Stimulated activated CD8-positive, alpha-beta memory T cell treated with anti-CD3 and anti-CD28 coated beads, Interleukin-4, amount 100 ng/mL, for 24 hours (primary cell): ENCODE results near the gene SLC50A1.
"Not testable (repeated sequence)": the region's sequence is repeated elsewhere in the genome, so short reads cannot be mapped to it uniquely, and the experiment has no call there.

ENCODE experiments used
- DNase-seq: peaks from one replicate; pipeline ENCODE4 v3.0.0-alpha.2; 2020; ENCODE audit warnings: low read depth

The SLC50A1 gene

GRCh38 chr1:155116113-155116764 is 19.4 kb upstream of the SLC50A1 start:
- no peak for DNase-seq

- DNase-seq: no peak
These were observed 18.0 kb upstream of the SLC50A1 start for GRCh38 chr1:155117610-155118009.

GRCh38 chr1:155118090-155118489 is 17.6 kb upstream of the SLC50A1 start:
- not testable (repeated sequence) for DNase-seq

- no peak for DNase-seq
These were observed 15.4 kb upstream of the SLC50A1 start for GRCh38 chr1:155120253-155120652.

- DNase-seq: no peak
These were observed 14.4 kb upstream of the SLC50A1 start for GRCh38 chr1:155121249-155121648.

- DNase-seq: no peak
These were observed 13.3 kb upstream of the SLC50A1 start for GRCh38 chr1:155122308-155122707.

GRCh38 chr1:155123801-155124200 is 11.9 kb upstream of the SLC50A1 start:
- no peak for DNase-seq

- no peak for DNase-seq
These were observed 10.9 kb upstream of the SLC50A1 start for GRCh38 chr1:155124503-155125463.

GRCh38 chr1:155125511-155125945 is 10.1 kb upstream of the SLC50A1 start:
- no peak for DNase-seq

- no peak for DNase-seq
These were observed 9.6 kb upstream of the SLC50A1 start for GRCh38 chr1:155125946-155126555.

GRCh38 chr1:155126556-155127104 is 9.0 kb upstream of the SLC50A1 start:
- DNase-seq: peak; percentile 11

GRCh38 chr1:155127105-155127966 is 8.3 kb upstream of the SLC50A1 start, which contains the start of gene EFNA1:
EFNA1 (plus strand) TSS chr1:155127876; CDS start chr1:155127978, 102 bp downstream.
- DNase-seq: peak; percentile 31

GRCh38 chr1:155127967-155128754 is 7.5 kb upstream of the SLC50A1 start:
- no peak for DNase-seq

GRCh38 chr1:155128755-155129473 is 6.7 kb upstream of the SLC50A1 start:
- no peak for DNase-seq

GRCh38 chr1:155130272-155131006 is 5.2 kb upstream of the SLC50A1 start:
- no peak for DNase-seq

- DNase-seq: no peak
These were observed 4.4 kb upstream of the SLC50A1 start for GRCh38 chr1:155131285-155131684.

- no peak for DNase-seq
These were observed 3.8 kb upstream of the SLC50A1 start for GRCh38 chr1:155131856-155132255.

GRCh38 chr1:155133799-155134281 is 1.8 kb upstream of the SLC50A1 start:
- no peak for DNase-seq

- no peak for DNase-seq
These were observed 1.3 kb upstream of the SLC50A1 start for GRCh38 chr1:155134322-155134721.
